ENCODE results near the gene RFWD3.

RFWD3 gene

DNA sequence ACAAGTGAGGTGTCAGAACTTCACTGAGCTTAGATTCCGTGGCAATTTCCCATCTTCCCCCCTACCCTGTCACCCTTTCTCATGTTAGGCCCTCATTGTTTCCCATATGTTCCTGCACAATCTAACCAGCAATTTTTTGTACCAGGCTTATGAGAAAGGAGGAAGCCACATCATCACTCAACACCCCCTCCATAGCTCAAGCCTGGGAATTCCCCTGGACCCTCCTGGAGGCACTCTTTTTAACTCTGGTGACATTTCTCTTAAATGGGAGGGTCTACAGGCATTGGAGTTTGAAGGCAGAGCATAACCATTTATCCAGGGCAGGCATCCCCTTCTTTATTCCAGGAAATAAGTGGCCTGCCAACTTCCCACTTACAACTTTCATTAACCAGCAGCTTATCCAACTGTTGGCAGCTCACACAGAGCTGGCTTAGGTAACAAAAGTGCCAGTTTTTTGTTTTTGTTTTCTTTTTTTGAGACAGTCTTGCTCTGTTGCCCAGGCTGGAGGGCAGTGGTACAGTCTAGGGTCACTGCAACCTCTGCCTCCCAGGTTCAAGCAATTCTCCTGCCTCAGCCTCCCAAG lies 49.4 kb downstream of the RFWD3 start:
- no peak for DNase-seq (ENCODE audit: low read depth in 2 of 2)

DNA sequence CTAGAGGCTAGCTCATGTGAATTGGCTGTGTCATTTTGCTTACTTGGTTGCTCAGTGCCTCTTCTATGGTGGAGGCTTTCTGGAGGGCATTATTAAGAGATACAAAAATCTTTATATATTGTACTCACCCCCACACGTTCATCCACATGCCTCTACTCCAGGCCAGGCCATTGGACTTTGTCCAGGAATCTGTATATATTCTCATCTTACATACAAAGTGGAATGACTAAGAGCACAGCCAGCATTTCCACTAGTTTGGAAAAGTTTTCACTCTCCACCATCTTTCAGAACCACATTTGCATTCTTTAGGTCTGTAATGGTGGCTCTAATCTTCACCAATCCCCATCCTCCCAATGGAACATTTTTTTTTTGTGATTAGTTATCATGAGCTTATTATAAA lies 55.0 kb downstream of the RFWD3 start:
- no peak for DNase-seq (ENCODE audit: low read depth in 2 of 2)

DNA sequence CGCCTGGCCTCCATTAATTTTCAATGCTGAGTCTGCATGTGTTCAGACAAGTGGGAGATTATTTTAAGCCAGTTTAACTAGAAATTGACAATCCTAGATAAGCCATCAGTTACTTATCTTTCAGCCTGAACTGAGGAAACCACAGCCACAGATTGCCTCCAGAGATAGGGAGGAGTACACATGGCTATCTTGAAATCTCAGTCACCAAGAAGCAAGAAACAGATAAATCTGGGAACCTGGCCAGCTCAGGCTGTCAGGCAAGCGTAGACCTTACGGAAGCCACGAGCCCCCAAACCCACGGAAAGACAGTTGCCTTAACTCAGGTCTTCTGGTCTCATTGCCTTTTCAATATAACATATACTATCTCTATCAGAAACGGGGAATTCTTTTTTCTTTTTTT lies 57.7 kb downstream of the RFWD3 start:
- peak in 1 of 2 donors; percentile 21 for DNase-seq (ENCODE audit: low read depth in 2 of 2)

DNA sequence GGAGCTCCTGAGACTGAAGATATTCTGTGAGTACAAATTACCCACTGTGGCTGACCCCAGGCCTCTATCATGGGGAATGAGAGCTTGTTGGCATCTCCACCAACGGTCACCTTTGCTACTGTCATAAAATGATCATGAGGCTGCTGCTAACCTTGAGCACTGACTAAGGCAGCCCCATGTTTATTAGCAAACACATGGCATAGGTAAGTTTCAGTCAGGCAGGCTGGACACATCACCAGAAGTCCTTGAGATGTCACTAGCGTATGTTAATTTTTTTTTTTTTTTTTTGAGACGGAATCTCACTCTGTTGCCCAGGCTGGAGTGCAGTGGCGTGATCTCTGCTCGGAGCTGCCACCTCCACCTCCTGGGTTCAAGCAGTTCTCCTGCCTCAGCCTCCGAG lies 58.3 kb downstream of the RFWD3 start:
- DNase-seq (ENCODE audit: low read depth in 2 of 2): no peak

DNA sequence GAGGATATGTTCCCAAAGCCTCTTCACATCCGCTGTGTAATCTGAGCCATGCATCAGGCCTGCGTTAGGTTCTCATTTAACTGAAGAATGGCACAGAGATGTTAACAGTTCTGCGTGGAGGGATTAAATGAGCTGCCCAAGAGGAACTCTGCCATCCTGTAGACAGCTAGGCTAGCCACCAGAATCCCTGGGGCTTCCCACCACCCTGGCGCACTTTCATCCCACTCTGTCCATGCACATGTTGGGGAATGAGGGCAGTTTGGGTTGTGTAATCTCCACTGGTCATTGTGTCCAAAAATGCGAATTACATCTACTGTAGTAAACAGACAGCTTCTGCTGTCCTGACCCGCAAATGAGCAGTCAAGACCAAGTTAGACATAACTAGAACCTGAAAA lies 58.7 kb downstream of the RFWD3 start:
- DNase-seq (ENCODE audit: low read depth in 2 of 2): no peak

DNA sequence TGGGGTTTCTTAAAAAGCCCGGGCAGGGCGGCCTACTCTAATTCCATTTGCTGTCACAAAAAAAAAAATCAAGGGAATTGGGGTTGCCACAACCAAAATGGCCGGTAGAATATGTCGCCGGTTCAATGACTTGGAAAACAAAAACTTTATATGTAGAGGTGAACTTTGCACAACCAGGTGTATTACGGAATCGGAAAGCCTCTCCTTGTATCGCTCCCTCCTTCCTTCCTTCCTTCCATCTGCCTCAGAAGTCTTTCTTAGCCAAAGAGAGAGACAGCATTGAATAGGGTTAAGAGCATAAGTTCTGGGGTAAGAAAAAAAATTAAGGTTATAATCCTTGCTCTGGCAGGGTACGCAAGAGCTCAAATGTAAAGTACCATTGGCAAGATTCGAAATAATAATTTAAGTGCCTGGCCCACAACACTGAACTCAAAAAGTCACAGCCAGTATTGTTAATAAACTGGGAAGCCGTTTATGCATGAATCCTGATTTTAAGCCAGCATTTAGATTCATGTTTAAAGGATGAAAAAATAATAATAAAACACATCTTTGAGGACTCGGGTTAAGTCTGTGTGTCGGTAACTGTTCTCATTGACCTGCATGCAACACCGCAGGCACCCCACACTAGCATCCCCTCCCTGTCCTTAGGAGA lies 59.2 kb downstream of the RFWD3 start:
- no peak for DNase-seq (ENCODE audit: low read depth in 2 of 2)

DNA sequence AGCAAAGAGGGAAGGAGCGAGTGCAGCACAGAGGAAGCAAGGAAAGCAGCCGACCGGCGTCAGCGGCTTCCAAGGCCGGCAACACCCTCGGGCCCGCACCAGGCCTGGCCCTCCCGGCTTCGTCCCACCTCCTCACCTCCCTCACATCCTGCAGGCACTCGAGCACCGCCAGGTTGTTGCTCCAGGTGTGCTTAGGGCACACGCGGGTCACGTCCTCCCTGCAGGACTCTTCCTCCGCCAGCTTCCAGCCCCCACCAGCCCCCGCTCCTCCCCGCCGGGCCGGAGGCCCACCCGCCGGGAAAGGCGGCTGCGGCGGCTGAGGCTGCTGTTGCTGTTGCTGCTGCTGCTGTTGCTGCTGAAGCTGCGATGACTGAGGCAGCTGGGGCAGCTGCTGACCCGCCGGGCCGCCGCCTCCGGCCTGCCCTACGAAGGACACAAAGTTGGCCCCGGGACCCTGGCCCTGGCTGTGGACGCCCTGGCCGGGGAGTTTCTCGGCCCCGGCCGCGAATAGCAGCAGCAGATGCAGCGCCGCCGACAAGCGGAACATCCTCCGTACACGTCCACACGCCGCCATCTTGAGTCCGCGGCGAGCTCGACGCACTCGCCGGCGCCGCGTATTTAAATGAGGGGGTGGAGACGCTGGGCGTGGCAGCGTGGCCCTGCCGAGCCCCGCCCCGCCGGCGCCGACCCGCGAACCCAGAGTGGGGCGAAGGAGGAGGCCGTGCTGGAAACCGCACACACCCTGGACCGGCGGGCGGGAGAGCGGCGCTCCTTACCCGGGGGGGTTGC lies 60.0 kb downstream of the RFWD3 start, which contains the start of gene GLG1:
GLG1 (minus strand) TSS at position 594 of the 789 bp plus-strand sequence; CDS start at position 574, 20 bp downstream.
- peak; percentile 74 to 88 for DNase-seq (ENCODE audit: low read depth in 2 of 2)

DNA sequence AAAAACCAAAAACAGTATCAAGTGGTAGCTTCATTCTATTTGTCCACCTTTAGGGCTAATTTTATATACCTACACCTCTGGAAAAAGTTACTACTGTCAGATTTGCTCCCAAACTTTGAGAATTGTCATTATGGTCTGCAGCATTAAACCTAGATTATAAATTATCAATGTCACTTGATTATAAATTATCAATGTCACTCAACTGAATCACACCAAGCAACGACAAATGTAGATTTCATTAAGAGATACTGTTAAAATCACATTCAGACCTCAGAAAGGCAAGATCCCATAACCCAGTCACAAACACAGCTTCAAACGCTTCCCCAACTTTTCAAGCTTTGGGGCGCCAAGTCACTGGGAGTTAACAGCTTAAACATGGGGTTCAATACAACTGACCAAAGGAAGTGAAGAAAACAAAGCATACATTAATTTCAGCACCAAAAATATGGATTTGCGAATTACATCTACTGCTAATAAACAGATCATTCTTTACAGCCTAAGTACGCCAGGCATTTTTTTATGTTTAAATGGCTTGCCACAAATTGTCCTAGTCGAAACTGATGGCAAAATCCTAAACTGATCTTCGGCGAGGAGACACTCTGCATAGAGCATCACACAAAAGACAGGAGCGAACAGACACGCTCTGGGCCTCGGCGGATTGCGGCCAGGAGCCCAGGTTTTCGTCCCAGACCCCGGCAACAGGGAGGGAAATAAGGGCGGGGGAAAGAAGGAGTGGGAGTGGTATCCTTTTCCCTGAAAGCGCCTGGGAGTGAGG lies 60.7 kb downstream of the RFWD3 start:
- DNase-seq (ENCODE audit: low read depth in 2 of 2): no peak

DNA sequence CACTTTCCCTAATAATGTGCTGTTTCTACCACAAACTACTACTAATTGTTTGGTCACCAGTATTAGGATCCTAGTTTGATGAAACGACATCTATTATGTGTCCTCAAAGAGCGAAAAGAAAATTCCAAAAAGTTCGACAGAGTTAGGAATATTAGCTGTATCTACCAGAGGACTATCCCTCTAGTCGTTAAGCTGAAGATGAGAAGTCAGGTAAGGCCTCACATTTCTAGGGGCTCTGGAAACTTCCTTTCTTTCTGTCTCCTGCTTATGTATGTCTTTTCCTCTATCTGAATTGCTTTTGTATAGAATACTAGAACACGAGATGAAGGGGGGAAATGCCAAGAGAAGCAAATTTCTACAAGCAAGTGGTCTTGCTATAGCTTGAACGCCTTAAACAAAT lies 61.3 kb downstream of the RFWD3 start:
- DNase-seq (ENCODE audit: low read depth in 2 of 2): no peak

DNA sequence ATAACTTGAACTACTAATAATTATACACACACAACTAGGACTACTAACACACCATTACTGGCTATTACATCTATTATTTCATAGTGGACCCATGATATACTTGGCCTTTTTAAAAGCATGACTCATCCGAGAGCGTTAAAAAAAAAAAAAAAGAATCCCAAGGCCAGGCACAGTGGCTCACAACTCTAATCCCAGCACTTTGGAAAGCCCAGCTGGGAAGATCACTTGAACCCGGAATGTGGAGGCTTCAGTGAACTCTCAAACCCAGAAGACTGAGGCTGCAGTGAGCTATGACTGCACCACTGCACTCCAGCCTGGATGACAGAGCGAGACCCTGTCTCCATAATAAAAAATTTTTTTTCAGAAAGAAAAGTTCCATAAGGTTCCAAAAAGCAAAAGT lies 62.8 kb downstream of the RFWD3 start:
- no peak for DNase-seq (ENCODE audit: low read depth in 2 of 2)

DNA sequence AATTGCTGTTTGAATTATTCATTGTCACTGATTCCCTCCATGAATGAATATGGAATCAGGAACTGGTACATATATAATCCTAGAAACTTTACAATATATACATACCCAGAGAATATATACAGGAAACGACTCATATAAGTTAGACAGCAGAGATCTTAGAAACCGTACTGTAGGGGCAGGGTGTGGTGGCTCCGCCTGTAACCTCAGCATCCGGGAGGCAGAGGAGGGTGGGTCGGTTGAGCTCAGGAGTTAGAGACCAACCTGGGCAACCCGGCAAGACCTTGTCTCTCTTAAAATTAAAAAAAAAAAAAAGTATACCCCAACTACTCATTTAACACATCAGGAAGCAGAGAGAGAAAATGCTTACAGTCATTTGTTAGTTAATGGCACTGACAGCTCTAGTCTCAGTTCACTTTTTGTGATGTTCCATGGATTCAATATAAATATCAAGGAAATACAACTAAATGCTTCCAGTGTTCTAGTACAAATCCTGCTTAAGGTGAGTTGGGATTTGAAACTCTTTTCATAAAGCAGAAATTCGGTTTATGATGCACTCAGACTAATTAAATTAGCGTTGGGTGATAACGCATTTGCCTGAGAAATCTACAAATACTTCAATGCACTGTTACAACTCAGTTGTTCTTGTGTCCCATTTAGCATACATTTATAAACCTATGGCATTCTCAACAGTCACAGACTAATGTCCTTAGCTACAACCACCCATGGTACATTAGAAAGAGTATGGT lies 65.4 kb downstream of the RFWD3 start:
- DNase-seq (ENCODE audit: low read depth in 2 of 2): peak; percentile 34 to 43

DNA sequence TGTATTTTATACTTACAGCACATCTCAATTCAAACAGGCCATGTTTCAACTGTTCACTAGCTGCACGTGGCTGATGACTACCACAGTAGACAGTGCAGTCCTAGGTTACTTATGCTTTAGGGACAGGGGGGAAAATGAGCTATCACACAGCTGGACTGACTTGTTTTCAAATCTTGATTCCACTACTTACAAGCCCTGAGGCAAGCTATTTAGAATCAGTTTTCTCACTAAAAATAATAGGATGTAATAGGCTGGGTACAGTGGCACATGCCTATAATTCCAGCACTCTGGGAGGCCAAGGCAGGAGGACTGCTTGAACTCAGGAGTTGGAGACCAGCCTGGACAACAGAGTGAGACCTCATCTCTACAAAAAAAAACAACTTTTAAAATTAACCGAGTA lies 70.1 kb downstream of the RFWD3 start:
- no peak for DNase-seq (ENCODE audit: low read depth in 2 of 2)

DNA sequence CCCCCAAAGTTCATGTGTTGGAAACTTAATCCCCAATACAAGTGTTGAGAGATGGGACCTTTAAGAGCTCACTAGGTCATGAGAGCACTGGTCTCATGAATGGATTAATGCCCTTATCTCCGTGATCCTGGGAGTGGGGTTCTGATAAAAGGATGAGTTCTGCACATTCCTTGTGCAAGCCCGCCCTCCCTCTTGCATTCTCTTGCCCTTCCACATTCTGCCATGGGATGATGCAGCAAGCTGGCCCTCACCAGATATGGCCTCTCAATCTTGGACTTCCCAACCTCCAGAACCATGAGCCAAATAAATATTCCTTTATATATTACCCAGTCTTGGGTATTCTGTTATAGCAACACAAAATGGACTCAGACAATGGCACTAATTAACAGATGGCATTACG lies 73.8 kb downstream of the RFWD3 start:
- DNase-seq (ENCODE audit: low read depth in 2 of 2): no peak

DNA sequence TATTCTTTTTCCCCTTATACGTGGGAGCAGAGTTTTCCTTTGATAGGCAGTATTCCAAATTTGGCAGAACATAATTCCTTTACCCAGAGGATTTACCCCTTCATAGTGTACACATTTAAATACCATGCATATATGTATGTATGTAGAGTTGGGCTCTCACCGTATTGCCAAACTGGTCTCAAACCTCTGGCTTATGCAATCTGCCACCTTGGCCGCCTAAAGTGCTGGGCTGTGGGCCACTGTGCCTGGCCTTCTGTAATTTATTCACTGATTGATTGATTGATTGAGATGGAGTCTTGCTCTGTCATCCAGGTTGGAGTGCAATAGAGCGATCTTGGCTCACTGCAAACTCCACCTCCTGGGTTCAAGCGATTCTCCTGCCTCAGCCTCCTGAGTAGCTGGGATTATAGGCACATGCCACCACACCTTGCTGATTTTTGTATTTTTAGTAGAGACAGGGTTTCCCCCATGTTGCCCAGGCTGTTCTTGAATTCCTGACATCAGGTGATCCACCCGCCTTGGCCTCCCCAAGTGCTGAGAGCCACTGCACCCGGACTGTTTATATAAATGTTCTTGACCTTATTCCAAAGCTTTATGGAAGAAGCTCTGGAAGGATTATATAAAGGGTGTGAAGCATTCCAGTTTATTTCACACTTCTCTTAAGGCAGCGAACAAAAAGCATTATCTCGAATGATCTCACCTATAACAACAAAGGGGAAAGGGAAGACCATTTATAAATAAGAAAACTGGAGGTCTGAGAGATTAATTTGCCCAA lies 74.6 kb downstream of the RFWD3 start:
- no peak for DNase-seq (ENCODE audit: low read depth in 2 of 2)

DNA sequence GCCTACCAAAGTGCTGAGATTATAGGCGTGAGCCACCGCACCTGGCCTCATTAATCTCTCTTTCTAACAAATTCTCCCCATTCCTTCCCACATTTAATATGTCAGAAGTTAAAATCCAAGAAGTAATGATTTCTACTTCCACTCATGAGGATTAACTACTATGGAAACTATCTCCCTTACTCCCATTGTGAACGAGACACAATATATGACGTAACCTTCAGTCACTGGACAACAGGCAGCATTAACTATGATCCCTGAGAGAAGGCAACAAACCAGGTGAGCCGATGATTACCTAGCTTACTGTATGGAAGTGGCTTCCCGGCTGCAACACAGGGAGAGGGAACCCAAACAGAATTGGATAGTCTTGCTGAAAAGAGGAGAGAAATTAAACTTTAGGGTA lies 79.7 kb downstream of the RFWD3 start:
- DNase-seq (ENCODE audit: low read depth in 2 of 2): no peak

DNA sequence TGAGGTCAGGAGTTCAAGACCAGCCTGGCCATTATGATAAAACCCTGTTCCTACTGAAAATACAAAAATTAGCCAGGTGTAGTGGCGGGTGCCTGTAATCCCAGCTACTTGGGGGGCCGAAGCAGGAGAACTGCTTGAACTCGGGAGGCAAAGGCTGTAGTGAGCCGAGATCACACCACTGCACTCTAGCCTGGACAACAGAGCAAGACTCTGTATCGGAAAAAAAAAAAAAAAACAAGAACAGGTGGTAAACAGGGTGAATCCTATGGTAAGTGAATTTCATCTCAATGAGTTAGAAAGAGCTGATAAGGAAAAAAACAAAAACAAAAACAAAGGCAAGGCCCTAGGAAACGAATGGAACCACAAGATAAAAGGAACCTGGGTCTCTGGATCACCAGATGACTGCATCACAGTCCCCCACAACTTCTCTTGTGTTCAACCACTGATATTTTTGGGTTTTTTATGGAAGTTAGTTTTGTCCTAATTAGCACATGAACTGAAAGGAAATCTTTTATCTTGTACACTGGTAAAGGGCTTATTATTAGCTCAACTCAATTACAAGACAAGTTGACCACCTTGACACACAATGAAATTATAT lies 80.7 kb downstream of the RFWD3 start:
- no peak for DNase-seq (ENCODE audit: low read depth in 2 of 2)

DNA sequence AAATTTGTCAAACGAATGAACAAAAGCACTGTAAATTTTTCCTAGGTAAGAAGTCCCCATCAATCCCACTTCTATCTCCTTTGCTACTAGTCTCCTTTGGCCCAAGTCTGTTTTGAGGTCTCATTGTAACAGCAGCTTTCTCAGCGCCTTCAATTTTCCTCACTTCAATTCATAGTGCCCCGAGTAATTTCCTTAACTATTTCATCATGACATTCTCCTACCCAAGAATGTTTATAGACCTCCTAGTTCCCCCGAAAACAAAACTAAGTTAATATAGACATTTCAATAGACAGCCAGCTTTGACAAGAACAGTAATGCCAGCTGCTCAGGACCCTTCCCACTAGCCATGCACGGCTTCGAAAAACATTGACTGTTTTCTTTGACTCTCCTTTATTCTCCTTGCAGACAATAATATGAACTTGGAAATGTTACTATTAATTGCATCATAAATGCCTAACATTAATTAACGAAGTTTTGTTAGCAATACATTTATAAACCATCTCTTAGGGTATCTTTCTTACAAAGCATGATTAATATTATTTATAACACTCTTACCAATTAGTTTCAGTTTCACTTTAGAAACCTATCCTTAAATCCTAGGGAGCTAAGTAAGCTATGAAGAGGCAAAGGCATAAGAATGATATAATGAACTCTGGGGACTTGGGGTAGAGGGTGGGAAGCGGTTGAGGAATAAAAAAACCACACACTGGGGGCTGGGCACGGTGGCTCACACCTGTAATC lies 82.6 kb downstream of the RFWD3 start:
- DNase-seq (ENCODE audit: low read depth in 2 of 2): no peak

DNA sequence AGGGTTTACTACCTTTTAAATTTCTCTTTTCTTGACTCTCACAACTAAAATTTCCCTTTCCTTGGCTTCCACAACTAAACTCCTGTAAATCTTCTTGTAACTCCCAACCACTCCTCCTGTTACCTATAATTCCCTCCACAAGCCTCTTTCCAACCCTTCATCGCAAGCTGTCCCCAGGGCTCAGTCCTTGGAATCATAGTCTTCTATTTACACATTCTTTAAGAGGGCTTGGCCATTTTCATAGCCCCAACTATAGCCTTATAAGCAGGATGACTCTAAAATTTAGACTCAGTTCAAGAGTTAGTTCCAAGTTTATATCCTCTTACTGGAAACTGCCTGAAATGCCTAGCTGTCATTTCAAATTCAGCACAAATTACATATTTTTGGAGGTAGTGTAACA lies 83.7 kb downstream of the RFWD3 start:
- no peak for DNase-seq (ENCODE audit: low read depth in 2 of 2)

DNA sequence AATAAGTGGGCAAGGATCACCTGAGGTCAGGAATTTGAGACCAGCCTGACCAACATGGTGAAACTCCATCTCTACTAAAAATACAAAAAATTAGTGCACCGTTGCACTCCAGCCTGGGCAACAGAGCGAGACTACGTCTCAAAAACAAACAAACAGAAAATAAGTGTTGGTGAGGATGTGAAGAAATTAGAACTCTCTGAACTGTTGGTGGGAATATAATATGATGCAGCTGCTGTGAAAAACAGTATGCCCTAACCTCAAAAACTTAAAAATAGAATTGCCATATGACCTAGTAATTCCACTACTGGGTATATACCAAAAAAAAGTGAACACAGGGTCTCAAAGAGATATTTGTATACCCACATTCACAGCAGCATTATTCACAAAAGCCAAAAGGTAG lies 85.8 kb downstream of the RFWD3 start:
- DNase-seq (ENCODE audit: low read depth in 2 of 2): no peak

DNA sequence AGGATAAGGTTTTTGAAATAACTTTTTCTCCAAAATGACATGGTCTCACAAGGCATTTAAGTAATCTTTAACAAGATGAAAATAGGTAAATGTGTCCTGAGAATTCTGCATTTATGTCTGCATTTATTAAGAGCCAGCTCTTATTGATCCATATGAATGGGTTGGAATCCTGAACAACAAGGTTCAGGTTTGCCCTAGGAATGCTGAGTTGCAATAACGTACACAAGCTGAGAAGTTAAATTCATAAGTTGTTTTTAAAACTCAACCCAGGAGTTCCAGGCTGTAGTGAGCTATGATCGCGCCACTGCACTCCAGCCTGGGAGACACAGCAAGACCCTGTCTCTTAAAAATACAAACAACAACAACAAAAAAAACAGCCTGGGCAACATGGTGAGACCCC lies 87.8 kb downstream of the RFWD3 start:
- DNase-seq (ENCODE audit: low read depth in 2 of 2): no peak

All from stimulated activated CD8-positive, alpha-beta memory T cell treated with anti-CD3 and anti-CD28 coated beads, Interleukin-7, amount 100 ng/mL, for 4 hours (primary cell).